ENCODE measurements around the gene CCNF. TPM values are rescaled to one million over a fixed set of nuclear protein-coding genes. Genes with fewer than 3 reads are reported as not detected.

Gene CCNF
- total RNA-seq, 1 experiment from 2014 or later, result 11.9 TPM

- BruUV-seq (replicated peaks), result no TSS peak
- CTCF ChIA-PET, result interaction anchor here (0.7 to 1.1 kb wide), 4 partner anchors 39 to 55 kb away, joined by 3 to 7 read pairs (median 3); no protein-coding TSS in a partner anchor
These were observed 40.4 kb downstream of the CCNF start for GRCh38 chr16:2469399-2470233.

GRCh38 chr16:2470234-2470601 is 41.0 kb downstream of the CCNF start:
- intact Hi-C loops (cut with micrococcal nuclease), result no loop called here
- H3K9me3 Mint-ChIP-seq (ENCODE audit: unreplicated experiment), result no peaks in the 10 kb centered on the region
- H3K36me3 Mint-ChIP-seq (ENCODE audit: insufficient read depth, unreplicated experiment), result no peaks in the 10 kb centered on the region
- H3K27ac Mint-ChIP-seq (ENCODE audit: low read depth, unreplicated experiment), result no peak overlapping the region
- DNase-seq (ENCODE audit: unreplicated experiment), result no peak
- ChIA-PET POLR2A (interaction anchor here (0.7 to 1.9 kb wide), 2 partner anchors 40 to 233 kb away, joined by 3 to 9 read pairs; no protein-coding TSS in a partner anchor), CTCF (interaction anchor here (0.7 to 0.9 kb wide), 3 partner anchors 40 to 54 kb away, joined by 3 to 7 read pairs (median 3); no protein-coding TSS in a partner anchor)
- H3K4me3 Mint-ChIP-seq (ENCODE audit: unreplicated experiment), result no peak overlapping the region
- no TSS peak for BruUV-seq (replicated peaks)
- TF ChIP-seq, protein P1, sequence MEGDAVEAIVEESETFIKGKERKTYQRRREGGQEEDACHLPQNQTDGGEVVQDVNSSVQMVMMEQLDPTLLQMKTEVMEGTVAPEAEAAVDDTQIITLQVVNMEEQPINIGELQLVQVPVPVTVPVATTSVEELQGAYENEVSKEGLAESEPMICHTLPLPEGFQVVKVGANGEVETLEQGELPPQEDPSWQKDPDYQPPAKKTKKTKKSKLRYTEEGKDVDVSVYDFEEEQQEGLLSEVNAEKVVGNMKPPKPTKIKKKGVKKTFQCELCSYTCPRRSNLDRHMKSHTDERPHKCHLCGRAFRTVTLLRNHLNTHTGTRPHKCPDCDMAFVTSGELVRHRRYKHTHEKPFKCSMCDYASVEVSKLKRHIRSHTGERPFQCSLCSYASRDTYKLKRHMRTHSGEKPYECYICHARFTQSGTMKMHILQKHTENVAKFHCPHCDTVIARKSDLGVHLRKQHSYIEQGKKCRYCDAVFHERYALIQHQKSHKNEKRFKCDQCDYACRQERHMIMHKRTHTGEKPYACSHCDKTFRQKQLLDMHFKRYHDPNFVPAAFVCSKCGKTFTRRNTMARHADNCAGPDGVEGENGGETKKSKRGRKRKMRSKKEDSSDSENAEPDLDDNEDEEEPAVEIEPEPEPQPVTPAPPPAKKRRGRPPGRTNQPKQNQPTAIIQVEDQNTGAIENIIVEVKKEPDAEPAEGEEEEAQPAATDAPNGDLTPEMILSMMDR (IDR thresholded peaks at IDR 0.05; ENCODE audit: unreplicated experiment), result no peak
- no peaks in the 10 kb centered on the region for H3K27me3 Mint-ChIP-seq (ENCODE audit: insufficient read depth, unreplicated experiment)
- H3K4me1 Mint-ChIP-seq (ENCODE audit: insufficient read depth, unreplicated experiment), result peaks cover 4% of the 10 kb centered on the region

More at GRCh38 chr16:2469399-2470233, 40.4 kb downstream of the CCNF start:
- intact Hi-C loops (cut with micrococcal nuclease), result no loop called here
- Mint-ChIP-seq H3K9me3 (ENCODE audit: unreplicated experiment) (no peaks in the 10 kb centered on the region), H3K36me3 (ENCODE audit: insufficient read depth, unreplicated experiment) (no peaks in the 10 kb centered on the region), H3K4me1 (ENCODE audit: insufficient read depth, unreplicated experiment) (peaks cover 4% of the 10 kb centered on the region), H3K27ac (ENCODE audit: low read depth, unreplicated experiment) (no peak overlapping the region), H3K27me3 (ENCODE audit: insufficient read depth, unreplicated experiment) (no peaks in the 10 kb centered on the region), H3K4me3 (ENCODE audit: unreplicated experiment) (no peak overlapping the region)
- TF ChIP-seq, protein P1 (IDR thresholded peaks at IDR 0.05; ENCODE audit: unreplicated experiment), result no peak
- no peak for DNase-seq (ENCODE audit: unreplicated experiment)
- POLR2A ChIA-PET, result interaction anchor here (0.6 to 1.9 kb wide), 5 partner anchors 15 to 201 kb away, joined by 3 to 9 read pairs (median 3); no protein-coding TSS in a partner anchor

DNA sequence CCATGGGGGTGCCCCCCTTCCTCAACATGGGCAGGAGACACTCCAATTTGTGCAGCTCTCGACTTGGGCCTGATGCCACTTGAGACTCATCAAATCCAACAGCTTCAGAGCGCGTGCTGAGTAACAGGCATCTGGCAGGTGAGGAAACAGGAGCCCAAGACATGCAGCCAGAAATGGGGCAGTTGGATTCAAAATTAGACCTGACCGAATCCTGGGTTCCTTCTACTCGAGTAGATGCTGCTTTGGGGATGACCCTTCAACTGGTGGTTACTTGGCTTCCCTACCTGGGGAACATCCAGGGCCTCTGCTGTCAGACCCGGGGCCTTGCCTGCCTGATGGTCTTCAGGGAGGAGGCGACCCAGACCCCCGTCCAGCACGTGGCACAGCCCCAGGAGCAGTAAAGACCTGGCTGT is 41.4 kb downstream of the CCNF start:
- TF ChIP-seq, protein P1 (IDR thresholded peaks at IDR 0.05; ENCODE audit: unreplicated experiment), result no peak
- BruUV-seq (replicated peaks), result no TSS peak
- ChIA-PET CTCF (interaction anchor here (0.7 to 0.9 kb wide), 3 partner anchors 40 to 54 kb away, joined by 3 to 7 read pairs (median 3); no protein-coding TSS in a partner anchor), POLR2A (interaction anchor here (0.7 to 1.9 kb wide), 2 partner anchors 40 to 234 kb away, joined by 3 to 9 read pairs; no protein-coding TSS in a partner anchor)
- Mint-ChIP-seq H3K36me3 (ENCODE audit: insufficient read depth, unreplicated experiment) (no peaks in the 10 kb centered on the region), H3K27me3 (ENCODE audit: insufficient read depth, unreplicated experiment) (no peaks in the 10 kb centered on the region), H3K27ac (ENCODE audit: low read depth, unreplicated experiment) (no peak overlapping the region), H3K4me3 (ENCODE audit: unreplicated experiment) (no peak overlapping the region), H3K9me3 (ENCODE audit: unreplicated experiment) (no peaks in the 10 kb centered on the region), H3K4me1 (ENCODE audit: insufficient read depth, unreplicated experiment) (peaks cover 4% of the 10 kb centered on the region)
- DNase-seq (ENCODE audit: unreplicated experiment), result peak; percentile 53
- intact Hi-C loops (cut with micrococcal nuclease), result no loop called here

DNA sequence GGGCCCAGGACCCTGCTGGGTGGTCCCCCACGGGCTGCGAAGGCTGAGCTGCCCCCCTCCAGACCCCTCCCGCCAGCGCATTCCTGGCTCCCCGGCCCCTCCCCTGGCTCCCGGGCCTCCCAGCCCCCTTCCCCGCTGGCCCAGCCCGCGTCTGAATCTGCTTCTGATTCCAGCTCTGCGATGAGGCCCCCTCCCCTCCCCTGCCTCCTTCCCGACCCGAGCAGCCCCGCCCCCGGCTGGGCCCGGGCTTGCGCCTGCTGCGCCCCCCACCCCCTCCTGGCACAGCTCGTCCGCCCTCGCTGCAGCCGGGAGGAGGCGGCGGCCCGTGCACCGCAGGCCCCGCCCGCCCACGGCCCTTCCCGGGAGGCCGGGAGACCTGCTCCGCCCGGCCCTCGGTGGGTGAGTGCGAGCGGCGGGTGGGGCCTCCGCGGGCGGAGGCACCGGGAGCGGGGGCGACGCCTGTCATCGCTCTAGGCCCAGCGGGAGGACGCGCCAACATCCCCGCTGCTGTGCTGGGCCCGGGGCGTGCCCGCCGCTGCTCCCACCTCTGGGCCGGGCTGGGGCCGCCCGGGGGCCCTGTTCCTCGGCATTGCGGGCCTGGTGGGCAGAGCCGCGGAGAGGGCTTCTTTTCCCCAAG is 41.9 kb downstream of the CCNF start, which contains the start of gene NTN3:
Gene NTN3 (plus strand): TSS at position 282 of the 637 bp plus-strand sequence. CDS start 405 bp downstream, outside the sequence.
- ChIA-PET CTCF (no interaction called here), POLR2A (interaction anchor here (1.9 kb wide), 1 partner anchor 41 kb away, joined by 9 read pairs; no protein-coding TSS in a partner anchor)
- Mint-ChIP-seq H3K36me3 (ENCODE audit: insufficient read depth, unreplicated experiment) (no peaks in the 10 kb centered on the region), H3K27me3 (ENCODE audit: insufficient read depth, unreplicated experiment) (no peaks in the 10 kb centered on the region), H3K9me3 (ENCODE audit: unreplicated experiment) (no peaks in the 10 kb centered on the region), H3K4me1 (ENCODE audit: insufficient read depth, unreplicated experiment) (peaks cover 4% of the 10 kb centered on the region), H3K27ac (ENCODE audit: low read depth, unreplicated experiment) (no peak within 1 kb of the TSS), H3K4me3 (ENCODE audit: unreplicated experiment) (no peak within 1 kb of the TSS)
- TF ChIP-seq, protein P1 (IDR thresholded peaks at IDR 0.05; ENCODE audit: unreplicated experiment), result no peak
- intact Hi-C loops (cut with micrococcal nuclease), result no loop called here
- no peak for DNase-seq (ENCODE audit: unreplicated experiment)
- BruUV-seq (replicated peaks), result no TSS peak
